ENCODE measurements around the gene WDFY1.

The WDFY1 gene

DNA sequence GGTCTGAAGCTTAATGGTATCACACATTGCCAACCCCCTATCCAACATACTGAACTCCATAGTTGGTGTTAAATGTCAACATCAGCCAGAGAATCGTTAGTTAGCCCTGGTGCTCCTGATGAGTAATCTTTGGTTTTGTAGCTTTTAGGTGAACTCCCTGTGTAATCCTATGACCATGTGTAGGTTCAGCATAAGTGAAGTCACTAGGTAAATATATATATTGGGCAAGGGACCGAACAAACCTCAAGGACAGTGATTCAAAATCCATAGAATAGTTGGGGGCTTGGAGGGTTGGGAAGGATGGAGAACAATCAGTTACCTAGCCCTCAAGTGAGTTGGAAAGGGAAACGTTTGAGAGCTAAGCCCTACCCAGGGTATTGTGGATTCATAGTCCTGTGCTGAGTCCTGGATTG is 91.7 kb downstream of the WDFY1 start:
- no peak for DNase-seq

DNA sequence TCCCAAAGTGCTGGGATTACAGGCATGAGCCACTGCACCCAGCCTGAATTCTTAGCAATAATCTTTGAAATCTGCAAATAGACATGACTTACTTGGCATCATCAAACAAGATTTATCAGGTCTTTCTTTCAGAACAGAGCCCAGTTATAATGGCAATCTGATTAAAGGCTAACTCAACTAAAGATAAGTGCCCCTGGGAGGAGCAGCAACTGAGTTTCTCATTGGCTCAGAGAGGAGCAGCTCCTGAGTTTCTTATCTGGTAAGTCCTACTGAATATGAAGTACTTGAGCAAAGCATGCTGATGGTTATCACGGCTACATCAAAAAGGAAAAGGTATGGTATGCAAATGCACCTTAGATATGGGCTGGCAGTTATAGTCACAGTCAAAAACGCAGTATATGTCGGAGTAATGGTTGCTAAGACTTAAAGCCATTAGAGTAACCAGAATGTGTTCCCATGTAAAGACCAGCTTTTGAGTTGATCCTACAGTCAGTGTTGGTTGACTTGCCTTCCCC is 92.8 kb downstream of the WDFY1 start:
- DNase-seq = no peak

DNA sequence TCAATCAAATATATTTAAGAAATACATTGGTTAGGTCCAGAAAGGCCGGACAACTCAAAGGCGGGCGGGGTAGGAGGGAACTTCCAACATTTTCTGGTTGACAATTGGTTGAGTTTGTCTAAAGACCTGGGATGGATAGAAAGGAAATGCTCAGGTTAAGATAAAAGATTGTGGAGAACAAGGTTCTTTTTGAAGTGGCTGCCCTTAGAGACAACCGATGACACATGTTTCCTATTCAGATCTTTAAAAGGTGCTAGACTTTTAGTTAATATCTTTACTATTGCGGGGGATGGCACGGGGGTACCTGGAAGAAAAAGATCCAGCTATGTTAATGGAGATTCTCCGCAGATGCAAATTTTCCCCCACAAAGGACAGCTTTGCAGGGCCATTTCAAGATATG is 97.7 kb downstream of the WDFY1 start:
- no peak for DNase-seq

DNA sequence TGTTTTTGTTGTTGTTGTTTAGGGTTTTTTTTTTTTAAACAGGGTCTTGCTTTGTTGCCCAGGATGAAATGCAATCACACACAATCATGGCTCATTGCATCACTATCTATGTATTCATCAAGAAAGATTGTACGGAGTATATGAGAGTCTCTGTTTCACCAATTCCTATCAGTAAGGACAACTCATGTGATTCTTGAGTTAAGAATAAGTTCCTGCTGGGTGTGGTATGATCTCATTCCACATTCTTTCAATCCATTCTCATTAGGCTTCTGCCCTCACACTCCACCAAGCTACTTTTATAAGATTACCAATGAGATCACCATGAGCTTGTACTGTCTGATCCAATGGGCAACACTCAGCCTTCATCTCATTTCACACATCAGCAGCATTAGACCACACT is 98.6 kb downstream of the WDFY1 start:
- DNase-seq = no peak

DNA sequence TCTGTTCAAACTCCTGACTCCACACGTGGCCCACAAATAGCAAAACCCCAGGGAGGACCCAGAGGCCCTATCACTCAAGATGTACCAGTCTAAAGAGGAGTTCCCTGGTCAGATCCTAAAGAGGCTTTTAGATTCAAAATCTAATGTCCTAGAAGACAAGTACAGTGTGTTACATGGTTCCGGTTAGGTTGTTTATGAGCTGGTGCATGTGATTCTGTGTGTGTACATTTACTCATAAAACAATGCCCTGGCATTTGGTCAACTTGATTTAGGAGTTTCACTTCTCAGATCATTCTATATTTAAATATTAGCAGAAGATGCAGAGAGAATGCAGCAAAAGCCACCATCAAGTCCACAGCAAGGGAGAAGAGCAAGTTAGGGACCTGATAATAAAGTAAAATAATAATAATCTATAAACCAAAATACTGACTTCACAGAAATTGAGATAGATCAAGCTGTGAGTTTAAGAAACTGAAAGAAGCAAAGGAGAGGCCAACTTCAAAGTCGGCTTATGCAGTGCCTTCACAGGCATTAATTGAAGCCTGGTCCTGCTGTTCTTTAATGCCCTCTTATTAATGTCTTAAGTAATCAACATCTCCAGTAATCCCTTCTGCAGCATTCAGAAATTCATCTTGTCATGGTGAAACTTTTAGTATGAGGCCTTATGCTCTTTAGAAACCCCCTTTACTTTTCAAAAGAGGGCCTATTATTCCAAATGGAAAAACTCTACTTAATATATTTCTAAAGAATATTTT is 103.5 kb downstream of the WDFY1 start:
- DNase-seq = no peak

DNA sequence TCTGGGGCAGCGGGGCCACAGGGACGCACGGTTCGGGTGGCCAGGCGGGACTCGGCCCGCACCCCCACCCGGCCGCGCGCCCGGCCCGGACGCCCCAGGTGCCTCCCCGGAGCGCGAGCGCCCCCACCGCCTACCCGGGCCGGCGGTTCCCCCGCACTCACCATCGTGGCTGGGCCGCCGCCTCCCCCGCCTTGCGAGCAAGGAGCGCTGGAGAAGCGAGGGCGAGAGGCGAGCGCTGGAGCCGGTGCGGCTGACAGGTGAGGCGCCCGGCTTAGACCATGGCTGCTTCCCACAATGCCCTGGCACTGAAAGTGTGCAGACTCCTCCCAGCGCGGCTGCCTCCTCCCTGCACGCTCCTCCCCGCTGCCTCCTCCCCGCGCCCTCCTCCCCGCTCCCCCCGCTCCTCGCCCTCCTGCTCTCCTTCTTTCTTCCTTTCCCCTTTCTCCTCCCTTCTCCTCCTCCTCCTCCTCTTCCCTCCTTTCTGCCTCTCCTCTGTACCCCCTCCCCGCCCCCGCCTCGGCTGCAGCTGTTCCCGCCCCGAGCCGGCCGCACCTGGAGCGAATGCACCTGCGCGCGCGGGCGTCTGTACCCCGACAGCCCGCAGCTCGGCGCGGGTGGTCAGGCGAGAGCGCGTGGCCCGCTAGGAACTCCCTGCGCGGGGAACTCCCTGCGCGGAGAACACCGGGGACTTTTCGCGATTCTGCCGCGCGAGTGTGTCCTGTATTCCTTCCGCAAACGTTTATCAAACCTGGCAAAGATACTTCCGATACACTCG is 107.7 kb downstream of the WDFY1 start, which contains the start of gene AP1S3:
Gene AP1S3, minus strand, starts transcription at position 296 of the 775 bp plus-strand sequence. Its CDS starts 132 bp downstream, at position 164.
- peak; percentile 91 for DNase-seq

DNA sequence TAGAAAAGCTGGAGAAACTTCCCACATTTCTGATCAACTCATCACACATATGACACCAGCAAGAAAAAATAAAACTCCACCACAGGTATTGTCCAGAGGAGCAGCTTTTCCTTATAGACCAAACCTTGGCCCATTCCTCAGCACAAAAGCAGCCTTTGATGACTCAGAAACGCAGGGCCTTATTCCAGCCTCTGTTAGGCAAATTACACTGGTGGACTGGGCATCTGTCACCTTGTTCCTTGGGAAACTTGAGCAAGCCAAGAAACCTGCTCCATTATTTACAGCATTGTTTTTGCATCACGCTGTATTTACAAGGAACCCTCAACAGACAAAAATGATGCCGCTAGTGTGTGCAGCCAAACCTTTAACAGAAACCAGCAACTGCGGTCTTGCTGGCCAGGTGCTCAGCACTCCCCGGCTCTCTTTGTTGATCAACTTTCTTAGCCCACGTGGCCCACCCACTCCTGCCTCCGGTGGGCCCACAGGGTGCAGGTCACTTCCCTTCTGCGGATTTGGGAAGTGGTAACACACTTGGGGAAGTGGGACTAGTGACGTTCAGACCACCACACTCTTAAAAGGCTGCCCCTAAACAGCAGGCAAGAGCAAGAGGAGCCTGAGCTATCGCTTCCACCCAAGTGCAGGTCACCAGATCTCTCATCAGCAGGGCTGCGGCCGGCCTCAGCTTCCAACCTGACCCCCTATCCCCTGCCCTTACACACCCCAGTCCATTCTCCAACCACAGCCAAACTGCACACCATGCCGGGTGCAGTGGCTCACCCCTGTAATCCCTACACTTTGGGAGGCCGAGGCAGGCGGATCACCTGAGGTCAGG is 109.2 kb downstream of the WDFY1 start:
- peak; percentile 43 for DNase-seq

DNA sequence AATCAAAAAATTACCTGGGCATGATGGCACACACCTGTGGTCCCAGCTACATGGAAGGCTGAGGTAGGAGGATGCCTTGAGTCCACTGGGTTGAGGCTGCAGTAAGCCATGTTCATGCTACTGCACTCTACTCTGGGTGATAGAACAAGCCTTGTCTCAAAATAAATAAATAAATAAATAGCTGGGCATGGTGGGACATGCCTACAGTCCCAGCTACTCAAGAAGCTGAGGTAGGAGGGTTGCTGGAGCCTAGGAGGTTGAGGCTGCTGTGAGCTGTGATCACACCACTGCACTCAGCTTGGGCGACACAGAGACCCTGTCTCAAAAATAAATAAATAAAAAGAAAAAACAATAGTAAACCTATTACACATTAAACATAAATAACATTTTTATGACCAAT is 110.7 kb downstream of the WDFY1 start:
- no peak for DNase-seq

DNA sequence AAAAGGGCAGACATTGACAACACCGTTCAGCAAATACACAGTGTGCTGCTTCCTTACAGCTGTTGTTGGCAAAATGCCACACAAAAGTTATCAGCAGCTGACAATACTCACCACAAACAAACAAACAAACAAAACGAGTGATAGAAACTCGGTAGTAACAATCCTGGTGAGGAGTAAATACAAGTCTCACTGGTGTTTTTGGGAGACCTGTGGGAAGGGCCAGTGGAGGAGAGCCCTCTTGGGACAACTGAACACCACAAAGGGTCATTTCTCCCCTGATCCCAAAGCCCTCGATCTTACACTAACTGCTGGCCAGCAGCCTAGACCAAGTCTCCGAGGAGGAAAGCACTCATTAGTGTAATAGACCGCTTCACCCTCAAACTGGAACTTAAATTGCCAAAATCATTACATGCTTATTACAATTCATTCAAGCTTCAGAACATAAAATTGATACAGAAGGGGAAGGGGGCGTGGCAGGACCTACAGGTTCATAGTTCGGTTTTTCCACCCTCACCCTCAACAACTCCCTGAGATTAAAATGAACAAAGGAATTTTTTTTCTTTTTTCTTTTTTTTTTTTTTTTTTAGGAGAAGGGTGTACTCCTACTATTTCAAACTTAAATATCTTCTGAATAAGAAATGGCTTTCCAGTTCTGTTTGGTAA is 112.8 kb downstream of the WDFY1 start:
- peak; percentile 20 for DNase-seq

DNA sequence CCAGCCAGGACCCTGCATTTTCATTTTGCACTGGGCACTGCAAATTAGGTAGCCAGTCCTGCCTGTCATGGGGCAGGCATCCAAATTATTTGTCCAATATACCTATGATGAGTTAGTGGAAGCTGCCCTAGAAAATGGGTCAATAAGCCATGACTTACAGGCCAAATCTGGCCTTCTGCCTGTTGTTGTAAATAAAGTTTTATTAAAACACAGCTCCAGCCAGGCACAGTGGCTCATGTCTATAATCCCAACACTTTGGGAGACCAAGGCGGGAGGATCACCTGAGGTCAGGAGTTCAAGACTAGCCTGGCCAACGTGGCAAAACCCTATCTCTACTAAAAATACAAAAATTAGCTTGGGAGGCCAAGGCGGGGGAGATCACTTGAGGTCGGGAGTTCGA is 116.0 kb downstream of the WDFY1 start:
- no peak for DNase-seq

DNA sequence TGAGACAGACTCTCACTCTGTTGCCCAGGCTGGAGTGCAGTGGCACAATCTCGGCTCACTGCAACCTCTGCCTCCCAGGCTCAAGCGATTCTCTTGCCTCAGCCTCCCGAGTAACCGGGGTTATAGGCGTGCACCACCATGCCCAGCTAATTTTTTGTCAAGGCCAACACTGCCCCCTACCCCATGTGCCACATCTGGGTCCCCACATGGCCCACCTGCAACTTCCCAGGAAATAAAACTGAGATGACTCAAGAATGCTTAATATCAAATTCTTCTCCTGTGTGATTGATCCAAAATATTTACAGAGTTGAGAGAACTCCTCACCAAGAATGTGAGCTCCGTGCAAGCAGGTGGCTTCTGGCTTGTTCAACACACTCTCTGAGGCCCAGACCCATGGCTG is 116.8 kb downstream of the WDFY1 start:
- DNase-seq = no peak

DNA sequence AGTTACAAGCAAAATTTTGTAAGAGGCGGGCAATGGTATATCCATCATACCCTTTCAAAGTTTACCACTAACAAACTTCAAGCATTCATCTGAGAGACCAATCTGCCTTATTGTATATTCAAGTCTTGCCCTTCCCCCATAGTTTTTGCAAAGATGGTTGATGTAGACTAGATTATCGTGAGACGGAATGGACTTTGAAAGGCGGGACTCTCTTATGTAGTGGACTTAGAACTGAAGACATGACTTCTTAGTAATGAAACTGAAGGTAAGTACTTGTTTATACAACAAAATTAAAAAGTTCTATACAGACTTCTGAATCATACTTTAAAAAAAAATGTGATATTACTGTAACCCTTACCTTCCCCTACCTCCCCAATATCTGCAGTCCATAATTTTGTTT is 118.1 kb downstream of the WDFY1 start:
- DNase-seq = no peak

Measured in NCI-H69 (cell line).